H1 (cell line): ENCODE results near the gene KRTAP21-3. TPM values are rescaled to one million over a fixed set of nuclear protein-coding genes. Genes with fewer than 3 reads are reported as not detected.

ENCODE experiments used
- CTCF ChIA-PET: fragments of 300-600 bp; sonication (Branson Sonifier 250); formaldehyde crosslinking; loops from one replicate; lab custom pipeline; 2021; ENCODE audit not compliant: partially characterized antibody; lab: Charles Lee
- POLR2A ChIA-PET: fragments of 300-600 bp; sonication (Branson Sonifier 250); formaldehyde crosslinking; loops from one replicate; lab custom pipeline; 2021; ENCODE audit warnings: inconsistent platforms; ENCODE audit not compliant: partially characterized antibody; lab: Charles Lee
- DNase-seq, 2 experiments: peaks; one replicate each; pipeline versions ENCODE4 v3.0.0 to v3.0.0-alpha.2; 2010 to 2022; ENCODE audit warnings: low spot score in 2 of 2, low read depth in 1 of 2, mixed read lengths in 1 of 2
- FAIRE-seq: peaks from 2 replicates; lab custom pipeline; 2011; peaks lifted over from hg19 to GRCh38; lab: Jason Lieb, UNC
- H2AFZ ChIP-seq: 2 replicates; pipeline ENCODE4 v1.8.1; 2012; ENCODE audit warnings: low read length, inconsistent platforms
- H2AK5ac ChIP-seq: 2 replicates; pipeline ENCODE4 v1.6.1; 2013; ENCODE audit warnings: low read depth, low read length
- H2BK120ac ChIP-seq: replicated peaks from 2 replicates; pipeline ENCODE3; 2013; ENCODE audit warnings: low read depth, low read length, inconsistent platforms
- H2BK12ac ChIP-seq: 2 replicates; pipeline ENCODE4 v1.6.1; 2013; ENCODE audit warnings: low read depth, low read length
- H2BK15ac ChIP-seq: 2 replicates; pipeline ENCODE4 v1.6.1; 2013; ENCODE audit warnings: low read length
- H2BK20ac ChIP-seq: 2 replicates; pipeline ENCODE4 v1.6.1; 2013; ENCODE audit warnings: low read length
- H2BK5ac ChIP-seq: 2 replicates; pipeline ENCODE4 v1.6.1; 2013; ENCODE audit warnings: low read depth, low read length
- H3K14ac ChIP-seq: 2 replicates; pipeline ENCODE4 v1.6.1; 2013; ENCODE audit warnings: inconsistent platforms; ENCODE audit not compliant: insufficient read length
- H3K18ac ChIP-seq: 2 replicates; pipeline ENCODE4 v1.6.1; 2013; ENCODE audit warnings: low read length; ENCODE audit errors: extremely low read depth
- H3K23ac ChIP-seq: 2 replicates; pipeline ENCODE4 v1.6.1; 2013; ENCODE audit warnings: inconsistent platforms; ENCODE audit not compliant: insufficient read length
- H3K23me2 ChIP-seq: 2 replicates; pipeline ENCODE4 v1.6.1; 2013; ENCODE audit warnings: low read depth, low read length
- H3K27ac ChIP-seq: 2 replicates; pipeline ENCODE4 v1.6.1; 2011; ENCODE audit warnings: low read depth, low read length, inconsistent platforms
- H3K27me3 ChIP-seq, 4 experiments: replicated peaks in 1 of 4; 1 replicate in 1 of 4; 2 replicates in 3 of 4; pipeline versions ENCODE4 v1.6.1 to v1.8.1; 2011 to 2013; ENCODE audit warnings: low read length in 3 of 4, mild to moderate bottlenecking in 3 of 4, inconsistent platforms in 2 of 4, mixed read lengths in 2 of 4, moderate library complexity in 1 of 4; ENCODE audit not compliant: control insufficient read depth in 3 of 4, insufficient read depth in 3 of 4; ENCODE audit errors: extremely low read depth in 1 of 4
- H3K36me3 ChIP-seq, 4 experiments: 2 replicates each; pipeline versions ENCODE4 v1.6.1 to v1.8.1; 2011 to 2013; ENCODE audit warnings: mild to moderate bottlenecking in 4 of 4, low read length in 3 of 4, moderate library complexity in 2 of 4, control low read depth in 1 of 4, inconsistent platforms in 1 of 4; ENCODE audit not compliant: insufficient read depth in 4 of 4, control insufficient read depth in 2 of 4
- H3K4ac ChIP-seq: replicated peaks from 2 replicates; pipeline ENCODE3; 2013; ENCODE audit warnings: low read length, low read depth, mixed read lengths, inconsistent platforms; ENCODE audit not compliant: insufficient read length
- H3K4me1 ChIP-seq, 4 experiments: replicated peaks in 1 of 4; 1 replicate in 1 of 4; 2 replicates in 3 of 4; pipeline versions ENCODE4 v1.6.1 to v1.8.1; 2011 to 2013; ENCODE audit warnings: low read length in 3 of 4, inconsistent platforms in 2 of 4, mixed read lengths in 1 of 4; ENCODE audit not compliant: insufficient read depth in 4 of 4, control insufficient read depth in 3 of 4
- H3K4me2 ChIP-seq, 2 experiments: 2 replicates each; pipeline versions ENCODE4 v1.6.1 to v1.8.1; 2011 to 2013; ENCODE audit warnings: low read depth in 2 of 2, low read length in 2 of 2, control low read depth in 1 of 2, inconsistent platforms in 1 of 2, mild to moderate bottlenecking in 1 of 2; ENCODE audit not compliant: insufficient read depth in 1 of 2
- H3K4me3 ChIP-seq, 4 experiments: fragments of 200-600, 300-600 bp in 1 of 4; sonication (generic), shearing (Covaris generic), sonication (Bioruptor Twin) in 1 of 4; 2 replicates each; pipeline versions ENCODE4 v1.5.1 to v1.8.1; 2011 to 2016; ENCODE audit warnings: low read length in 4 of 4, low read depth in 3 of 4, control low read depth in 2 of 4, inconsistent platforms in 2 of 4, mild to moderate bottlenecking in 2 of 4, mixed read lengths in 1 of 4, moderate library complexity in 1 of 4; ENCODE audit not compliant: insufficient read depth in 2 of 4; ENCODE audit errors: extremely low read depth in 1 of 4
- H3K56ac ChIP-seq: replicated peaks from 2 replicates; pipeline ENCODE3; 2013; ENCODE audit warnings: low read depth, mild to moderate bottlenecking, mixed read lengths, low read length, inconsistent platforms; ENCODE audit not compliant: insufficient read length
- H3K79me1 ChIP-seq: 2 replicates; pipeline ENCODE4 v1.6.1; 2013; ENCODE audit warnings: low read depth, low read length, control low read depth
- H3K79me2 ChIP-seq, 2 experiments: 2 replicates each; pipeline versions ENCODE4 v1.6.1 to v1.8.1; 2012 to 2013; ENCODE audit warnings: low read length in 2 of 2, mild to moderate bottlenecking in 2 of 2, inconsistent platforms in 1 of 2; ENCODE audit not compliant: insufficient read depth in 2 of 2, control insufficient read depth in 1 of 2
- H3K9ac ChIP-seq, 4 experiments: replicated peaks in 1 of 4; 1 replicate in 1 of 4; 2 replicates in 3 of 4; pipeline versions ENCODE4 v1.6.1 to v1.8.1; 2011 to 2013; ENCODE audit warnings: low read depth in 3 of 4, low read length in 3 of 4, control low read depth in 2 of 4, mild to moderate bottlenecking in 2 of 4, moderate library complexity in 2 of 4, inconsistent platforms in 1 of 4; ENCODE audit errors: extremely low read depth in 1 of 4
- H3K9me3 ChIP-seq, 2 experiments: 2 replicates each; pipeline versions ENCODE4 v1.6.1 to v1.8.1; 2012 to 2013; ENCODE audit warnings: mild to moderate bottlenecking in 2 of 2, moderate library complexity in 2 of 2, control low read depth in 1 of 2, inconsistent platforms in 1 of 2, low read depth in 1 of 2, low read length in 1 of 2, mixed read lengths in 1 of 2; ENCODE audit not compliant: insufficient read depth in 2 of 2
- H4K20me1 ChIP-seq, 2 experiments: replicated peaks in 1 of 2; 2 replicates each; pipeline versions ENCODE3 to v1.8.1; 2011 to 2013; ENCODE audit warnings: inconsistent platforms in 2 of 2, low read length in 2 of 2, mild to moderate bottlenecking in 1 of 2; ENCODE audit not compliant: insufficient read depth in 2 of 2, control insufficient read depth in 1 of 2
- H4K5ac ChIP-seq: 2 replicates; pipeline ENCODE4 v1.6.1; 2013; ENCODE audit warnings: low read length, low read depth, mixed read lengths, inconsistent platforms; ENCODE audit not compliant: insufficient read length
- H4K8ac ChIP-seq: 2 replicates; pipeline ENCODE4 v1.8.0; 2013; ENCODE audit warnings: mild to moderate bottlenecking, moderate library complexity, low read length, inconsistent platforms; ENCODE audit not compliant: insufficient read depth; ENCODE audit errors: extremely low read depth
- H4K91ac ChIP-seq: replicated peaks from 2 replicates; pipeline ENCODE3; 2013; ENCODE audit warnings: low read length, mixed read lengths, inconsistent platforms; ENCODE audit not compliant: insufficient read length
- ATF2 ChIP-seq: IDR thresholded peaks from 2 replicates; pipeline ENCODE4 v1.6.1; 2012; ENCODE audit warnings: low read length, inconsistent platforms
- CEBPB ChIP-seq: IDR thresholded peaks from 2 replicates; pipeline ENCODE4 v1.6.1; 2012; ENCODE audit warnings: low read depth, low read length
- CHD1 ChIP-seq: IDR thresholded peaks from 2 replicates; pipeline ENCODE4 v1.6.1; 2012; ENCODE audit warnings: low read depth, low read length, improper control_type of control experiment
- CREB1 ChIP-seq: IDR thresholded peaks from 2 replicates; pipeline ENCODE4 v1.6.1; 2012; ENCODE audit warnings: inconsistent platforms
- CTBP2 ChIP-seq: IDR thresholded peaks from 2 replicates; pipeline ENCODE4 v1.7.0; 2011; ENCODE audit warnings: borderline replicate concordance, mild to moderate bottlenecking, moderate library complexity, mixed read lengths, low read length; ENCODE audit not compliant: insufficient read depth, insufficient read length
- EGR1 ChIP-seq: IDR thresholded peaks from 2 replicates; pipeline ENCODE4 v1.6.1; 2011; ENCODE audit warnings: low read depth, low read length, borderline replicate concordance
- HDAC6 ChIP-seq: IDR thresholded peaks from one replicate; pipeline ENCODE4 v1.7.1; 2012; ENCODE audit warnings: low read depth, mild to moderate bottlenecking, inconsistent platforms, low read length, moderate library complexity
- JUND ChIP-seq: IDR thresholded peaks from 2 replicates; pipeline ENCODE4 v1.6.1; 2011; ENCODE audit warnings: mild to moderate bottlenecking, improper control_type of control experiment, low read length
- NANOG ChIP-seq: IDR thresholded peaks from 2 replicates; pipeline ENCODE4 v1.6.1; 2011; ENCODE audit warnings: low read length, low read depth, mild to moderate bottlenecking, inconsistent platforms; ENCODE audit not compliant: insufficient read depth, poor library complexity, severe bottlenecking
- SAP30 ChIP-seq: fragments of 300-600 bp; sonication (generic); IDR thresholded peaks from 2 replicates; pipeline ENCODE4 v1.7.1; 2012; ENCODE audit warnings: low read length, moderate library complexity, mild to moderate bottlenecking, inconsistent platforms; ENCODE audit not compliant: insufficient read depth, insufficient replicate concordance
- WGBS, 2 experiments: shearing (Covaris generic) in 1 of 2; methylation state at CpG; one replicate each; pipeline versions ENCODE4 v1.1.6 to v1.1.7; 2013 to 2015; ENCODE audit warnings: low lambda C conversion rate in 2 of 2, mixed read lengths in 2 of 2, inconsistent platforms in 1 of 2, low coverage in 1 of 2, missing lambda C conversion rate in 1 of 2; ENCODE audit not compliant: insufficient replicate concordance in 2 of 2, insufficient coverage in 1 of 2, insufficient read length in 1 of 2; ENCODE audit errors: extremely low coverage in 1 of 2, missing lambda C conversion rate in 1 of 2; 5-methylcytosine and 5-hydroxymethylcytosine counted together
- polyA plus RNA-seq, 7 experiments: library from polyadenylated mRNA; depleted of rRNA in 3 of 7; stranded (reverse) in 5 of 7; unstranded in 2 of 7; fragments of >200 nt in 5 of 7; fragments of 200-250 nt in 2 of 7; gene quantifications; 1 replicate in 5 of 7; 2 replicates in 1 of 7; 4 replicates in 1 of 7; pipeline versions ENCODE4 v1.2.1 to v1.2.3, GENCODE V29; 2011 to 2013; ENCODE audit warnings: missing spikeins in 2 of 7, mixed read lengths in 2 of 7
- total RNA-seq: library from RNA; stranded (reverse); fragmentation: NEBNext Ultra II Directional; extraction: Animal tissue kit (Norgen Biotek cat#: 25700); gene quantifications from 2 replicates; pipeline ENCODE4 v1.2.1, GENCODE V29; 2021

Gene KRTAP21-3
- total and polyA plus RNA-seq, 2 of the 8 experiments (the other 6 are each of a cell fraction or from before 2014, with no cell fraction given), result not detected

- POLR2A ChIA-PET, result no interaction called here
- TF ChIP-seq EGR1 (no peak), HDAC6 (no peak), SAP30 (no peak), ATF2 (no peak), CREB1 (no peak), CTBP2 (no peak), CHD1 (no peak), CEBPB (no peak), JUND (no peak), NANOG (no peak)
- H2BK120ac ChIP-seq, result no peak overlapping the region
- H3K27ac ChIP-seq, result no peak overlapping the region
- H3K23me2 ChIP-seq, result no peaks in the 10 kb centered on the region
- CTCF ChIA-PET, result no interaction called here
- H3K4ac ChIP-seq, result no peak overlapping the region
- no peaks in the 10 kb centered on the region for H3K79me2 ChIP-seq
- H3K9me3 ChIP-seq, result no peaks in the 10 kb centered on the region; a peak in 1 of 4 replicates
- no peak overlapping the region for H2BK20ac ChIP-seq
- no peaks in the 10 kb centered on the region for H3K79me1 ChIP-seq
- DNase-seq (no peak), FAIRE-seq (no peak)
- H4K20me1 ChIP-seq, result no peaks in the 10 kb centered on the region
- no peak overlapping the region for H3K14ac ChIP-seq
- H2AK5ac ChIP-seq, result no peak overlapping the region
- H3K4me3 ChIP-seq, result no peak overlapping the region
- no peak overlapping the region for H3K18ac ChIP-seq
- no peak overlapping the region for H2BK15ac ChIP-seq
- no peak overlapping the region for H4K91ac ChIP-seq
- no peak overlapping the region for H2AFZ ChIP-seq
- H3K4me1 ChIP-seq, result no peaks in the 10 kb centered on the region
- no peaks in the 10 kb centered on the region for H3K27me3 ChIP-seq
- H3K23ac ChIP-seq, result no peak overlapping the region
- no peaks in the 10 kb centered on the region for H3K36me3 ChIP-seq
- H3K56ac ChIP-seq, result no peak overlapping the region
- no peak overlapping the region for H3K4me2 ChIP-seq
- no peak overlapping the region for H3K9ac ChIP-seq
- no peak overlapping the region for H4K8ac ChIP-seq
- H4K5ac ChIP-seq, result no peak overlapping the region
- no peak overlapping the region for H2BK12ac ChIP-seq
- H2BK5ac ChIP-seq, result no peak overlapping the region
- 75% methylated on average over 3 of the region's 3 CpGs; no CpG with 5 or more reads in 1 of the 2 experiments for WGBS, 2 experiments
Observed at GRCh38 chr21:30710499-30710898, 8.1 kb downstream of the KRTAP21-3 start.
